ENCODE measurements around the gene DDR2.
"Not testable (repeated sequence)": the region's sequence is repeated elsewhere in the genome, so short reads cannot be mapped to it uniquely, and the experiment has no call there.

The DDR2 gene

DNA sequence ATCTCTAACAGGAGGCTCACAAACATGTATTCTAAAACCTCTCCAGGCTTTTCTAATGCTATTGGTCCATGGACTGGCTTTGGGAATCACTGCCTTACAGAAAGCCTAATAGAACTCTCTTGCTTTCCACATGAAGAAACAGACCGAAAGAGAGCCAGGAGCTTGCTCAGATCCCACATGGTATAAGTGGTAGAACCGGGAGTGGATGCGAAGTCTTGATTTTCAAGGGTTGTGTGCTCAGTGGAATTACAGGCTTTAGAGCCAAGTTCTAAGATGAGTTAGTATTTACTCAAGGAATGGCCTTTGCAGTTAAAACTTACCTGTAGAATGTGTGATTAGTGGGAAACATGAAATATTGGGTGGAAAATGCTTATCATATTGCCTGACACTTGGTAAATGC is 103.9 kb downstream of the DDR2 start:
- Histone ChIP-seq H3K9ac (ENCODE audit: low read length) (no peak overlapping the region), H3K79me2 (ENCODE audit: low read length) (no peaks in the 10 kb centered on the region), H3K27me3 (ENCODE audit: low read depth, low read length) (no peaks in the 10 kb centered on the region), H2AFZ (ENCODE audit: low read depth, low read length) (no peak overlapping the region), H3K36me3 (replicated peaks; ENCODE audit: low read depth, low read length) (no peaks in the 10 kb centered on the region), H3K27ac (ENCODE audit: low read length) (no peak overlapping the region), H4K20me1 (ENCODE audit: insufficient read depth, low read length) (no peaks in the 10 kb centered on the region), H3K4me1 (ENCODE audit: low read length) (peaks cover 6% of the 10 kb centered on the region; the same call in 1 of the 2 replicates), H3K4me2 (ENCODE audit: low read length) (no peak overlapping the region), H3K4me3 (ENCODE audit: low read length) (no peak overlapping the region), H3K9me3 (ENCODE audit: insufficient read depth, low read length) (no peaks in the 10 kb centered on the region)
- TF ChIP-seq, protein P1, sequence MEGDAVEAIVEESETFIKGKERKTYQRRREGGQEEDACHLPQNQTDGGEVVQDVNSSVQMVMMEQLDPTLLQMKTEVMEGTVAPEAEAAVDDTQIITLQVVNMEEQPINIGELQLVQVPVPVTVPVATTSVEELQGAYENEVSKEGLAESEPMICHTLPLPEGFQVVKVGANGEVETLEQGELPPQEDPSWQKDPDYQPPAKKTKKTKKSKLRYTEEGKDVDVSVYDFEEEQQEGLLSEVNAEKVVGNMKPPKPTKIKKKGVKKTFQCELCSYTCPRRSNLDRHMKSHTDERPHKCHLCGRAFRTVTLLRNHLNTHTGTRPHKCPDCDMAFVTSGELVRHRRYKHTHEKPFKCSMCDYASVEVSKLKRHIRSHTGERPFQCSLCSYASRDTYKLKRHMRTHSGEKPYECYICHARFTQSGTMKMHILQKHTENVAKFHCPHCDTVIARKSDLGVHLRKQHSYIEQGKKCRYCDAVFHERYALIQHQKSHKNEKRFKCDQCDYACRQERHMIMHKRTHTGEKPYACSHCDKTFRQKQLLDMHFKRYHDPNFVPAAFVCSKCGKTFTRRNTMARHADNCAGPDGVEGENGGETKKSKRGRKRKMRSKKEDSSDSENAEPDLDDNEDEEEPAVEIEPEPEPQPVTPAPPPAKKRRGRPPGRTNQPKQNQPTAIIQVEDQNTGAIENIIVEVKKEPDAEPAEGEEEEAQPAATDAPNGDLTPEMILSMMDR (IDR thresholded peaks at IDR 0.05; ENCODE audit: low read depth, low read length) = no peak
- TF ChIP-seq EZH2phosphoT487 (IDR thresholded peaks at IDR 0.05; ENCODE audit: low read depth) = no peak

DNA sequence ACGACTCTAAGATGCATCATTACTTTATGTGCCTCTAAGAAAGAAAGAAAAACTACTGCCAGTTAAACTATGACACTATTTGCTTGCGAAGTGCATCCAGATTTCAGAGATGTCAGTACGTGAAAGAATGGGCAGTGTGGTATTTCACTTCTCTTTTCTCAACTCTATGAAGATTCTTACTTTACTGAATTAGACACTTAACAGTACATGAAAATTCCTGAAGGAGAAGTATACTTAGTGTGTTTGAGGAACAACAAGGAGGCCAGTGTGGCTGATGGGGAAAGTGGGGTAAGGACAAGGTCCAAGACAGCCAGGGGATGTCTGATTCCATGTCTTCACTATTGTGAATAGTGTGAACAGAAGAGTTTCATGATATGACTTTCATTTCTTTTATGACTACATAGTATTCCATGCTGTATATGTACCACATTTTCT is 104.4 kb downstream of the DDR2 start:
- Histone ChIP-seq H4K20me1 (ENCODE audit: insufficient read depth, low read length) (no peaks in the 10 kb centered on the region), H3K36me3 (replicated peaks; ENCODE audit: low read depth, low read length) (no peaks in the 10 kb centered on the region), H3K79me2 (ENCODE audit: low read length) (no peaks in the 10 kb centered on the region), H3K4me2 (ENCODE audit: low read length) (no peak overlapping the region), H3K27ac (ENCODE audit: low read length) (no peak overlapping the region), H3K4me3 (ENCODE audit: low read length) (no peak overlapping the region), H2AFZ (ENCODE audit: low read depth, low read length) (no peak overlapping the region), H3K27me3 (ENCODE audit: low read depth, low read length) (no peaks in the 10 kb centered on the region), H3K9ac (ENCODE audit: low read length) (no peak overlapping the region), H3K9me3 (ENCODE audit: insufficient read depth, low read length) (no peaks in the 10 kb centered on the region), H3K4me1 (ENCODE audit: low read length) (peaks cover 6% of the 10 kb centered on the region; the same call in 1 of the 2 replicates)
- TF ChIP-seq, protein P1 (IDR thresholded peaks at IDR 0.05; ENCODE audit: low read depth, low read length) = no peak
- no peak for TF ChIP-seq EZH2phosphoT487 (IDR thresholded peaks at IDR 0.05; ENCODE audit: low read depth)

DNA sequence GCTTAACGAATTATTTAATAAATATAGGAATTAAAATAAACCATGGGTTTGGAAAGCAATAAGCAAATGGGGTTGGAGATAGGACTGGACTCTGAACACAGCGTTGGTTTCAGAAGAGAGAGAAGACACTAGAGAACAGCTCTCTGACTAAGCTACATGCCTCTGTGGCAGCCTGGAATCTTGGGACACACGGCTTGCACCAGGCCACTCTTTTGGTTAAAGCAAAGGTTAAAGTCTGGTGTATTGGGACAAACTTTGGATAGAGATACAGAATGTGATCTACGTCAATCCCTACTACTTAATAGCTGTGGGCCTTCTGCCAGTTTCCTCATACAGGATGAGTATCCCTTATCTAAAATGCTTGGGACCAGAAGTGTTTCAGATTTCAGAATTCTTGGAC is 108.5 kb downstream of the DDR2 start:
- Histone ChIP-seq H3K9ac (ENCODE audit: low read length) (no peak overlapping the region), H2AFZ (ENCODE audit: low read depth, low read length) (no peak overlapping the region), H3K4me1 (ENCODE audit: low read length) (peaks cover 6% of the 10 kb centered on the region; the same call in 1 of the 2 replicates), H3K4me3 (ENCODE audit: low read length) (no peak overlapping the region), H3K79me2 (ENCODE audit: low read length) (no peaks in the 10 kb centered on the region), H3K4me2 (ENCODE audit: low read length) (no peak overlapping the region), H3K36me3 (replicated peaks; ENCODE audit: low read depth, low read length) (no peaks in the 10 kb centered on the region), H4K20me1 (ENCODE audit: insufficient read depth, low read length) (no peaks in the 10 kb centered on the region), H3K27ac (ENCODE audit: low read length) (no peak overlapping the region), H3K9me3 (ENCODE audit: insufficient read depth, low read length) (no peaks in the 10 kb centered on the region), H3K27me3 (ENCODE audit: low read depth, low read length) (no peaks in the 10 kb centered on the region)
- TF ChIP-seq EZH2phosphoT487 (IDR thresholded peaks at IDR 0.05; ENCODE audit: low read depth) = no peak
- TF ChIP-seq, protein P1 (IDR thresholded peaks at IDR 0.05; ENCODE audit: low read depth, low read length) = no peak

DNA sequence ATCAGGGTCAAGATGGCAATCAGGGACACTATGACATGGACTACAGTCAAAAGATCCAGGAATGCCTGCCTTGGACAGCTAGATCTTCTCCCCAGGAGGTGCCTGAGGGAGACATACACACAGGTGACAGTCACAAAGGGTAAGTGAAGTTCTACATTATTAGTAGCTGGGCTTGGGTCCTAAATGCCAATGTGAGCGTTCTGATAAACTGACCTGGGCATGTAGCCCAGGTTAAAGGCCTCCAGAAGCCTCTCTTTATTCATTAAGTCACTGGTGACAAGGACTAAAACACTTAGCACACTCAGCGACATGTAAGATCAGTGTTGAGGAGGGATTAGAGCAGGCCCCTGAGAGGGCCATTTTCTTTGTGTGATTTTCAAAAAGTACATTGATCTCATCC is 109.3 kb downstream of the DDR2 start:
- H3K4me1 ChIP-seq (ENCODE audit: low read length) = peaks cover 3% of the 10 kb centered on the region; the same call in 1 of the 2 replicates
- no peak overlapping the region for H3K27ac ChIP-seq (ENCODE audit: low read length)
- TF ChIP-seq EZH2phosphoT487 (IDR thresholded peaks at IDR 0.05; ENCODE audit: low read depth) = no peak
- TF ChIP-seq, protein P1 (IDR thresholded peaks at IDR 0.05; ENCODE audit: low read depth, low read length) = no peak
- no peak overlapping the region for H3K4me3 ChIP-seq (ENCODE audit: low read length)
- no peaks in the 10 kb centered on the region for H3K36me3 ChIP-seq (replicated peaks; ENCODE audit: low read depth, low read length)
- no peaks in the 10 kb centered on the region for H3K79me2 ChIP-seq (ENCODE audit: low read length)
- H3K9me3 ChIP-seq (ENCODE audit: insufficient read depth, low read length) = no peaks in the 10 kb centered on the region
- H2AFZ ChIP-seq (ENCODE audit: low read depth, low read length) = no peak overlapping the region
- H4K20me1 ChIP-seq (ENCODE audit: insufficient read depth, low read length) = no peaks in the 10 kb centered on the region
- no peak overlapping the region for H3K9ac ChIP-seq (ENCODE audit: low read length)
- no peaks in the 10 kb centered on the region for H3K27me3 ChIP-seq (ENCODE audit: low read depth, low read length)
- no peak overlapping the region for H3K4me2 ChIP-seq (ENCODE audit: low read length)

DNA sequence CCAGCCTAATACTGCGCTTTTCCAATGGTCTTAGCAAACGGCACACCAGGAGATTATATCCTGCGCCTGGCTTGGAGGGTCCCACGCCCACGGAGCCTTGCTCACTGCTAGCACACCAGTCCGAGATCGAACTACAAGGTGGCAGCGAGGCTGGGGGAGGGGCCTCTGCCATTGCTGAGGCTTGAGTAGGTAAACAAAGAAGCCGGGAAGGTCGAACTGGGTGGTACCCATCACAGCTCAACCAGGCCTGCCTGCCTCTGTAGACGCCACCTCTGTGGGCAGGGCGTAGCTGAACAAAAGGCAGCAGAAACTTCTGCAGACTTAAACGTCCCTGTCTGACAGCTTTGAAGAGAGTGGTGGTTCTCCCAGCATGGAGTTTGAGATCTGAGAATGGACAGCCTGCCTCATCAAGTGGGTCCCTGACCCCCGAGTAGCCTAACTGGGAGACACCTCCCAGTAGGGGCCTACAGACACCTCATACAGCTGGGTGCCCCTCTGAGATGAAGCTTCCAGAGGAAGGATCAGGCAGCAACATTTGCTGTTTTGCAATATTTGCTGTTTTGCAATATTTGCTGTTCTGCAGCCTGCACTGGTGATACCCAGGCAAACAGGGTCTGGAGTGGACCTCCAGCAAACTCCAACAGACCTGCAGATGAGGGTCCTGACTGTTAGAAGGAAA is 114.1 kb downstream of the DDR2 start:
- not testable (repeated sequence) for H3K4me3 ChIP-seq (ENCODE audit: low read length); H3K36me3 ChIP-seq (replicated peaks; ENCODE audit: low read depth, low read length); H3K9me3 ChIP-seq (ENCODE audit: insufficient read depth, low read length); H2AFZ ChIP-seq (ENCODE audit: low read depth, low read length); H3K27ac ChIP-seq (ENCODE audit: low read length); H3K4me2 ChIP-seq (ENCODE audit: low read length); H3K79me2 ChIP-seq (ENCODE audit: low read length); H3K4me1 ChIP-seq (ENCODE audit: low read length); H4K20me1 ChIP-seq (ENCODE audit: insufficient read depth, low read length); H3K27me3 ChIP-seq (ENCODE audit: low read depth, low read length); H3K9ac ChIP-seq (ENCODE audit: low read length)

All from OCI-LY3 (cell line).